Transverse colon (tissue), 4 donors: ENCODE results near the gene CALR. TPM values are rescaled to one million over a fixed set of nuclear protein-coding genes. Genes with fewer than 3 reads are reported as not detected.

Experiments
- DNase-seq: peaks from one replicate; pipeline ENCODE4 v3.0.0-alpha.2; 2019
- H3K27ac ChIP-seq, 4 donors: fragments of 200-600 bp; sonication (generic); 2 replicates each; pipeline ENCODE4 v1.5.1; 2016 to 2018; ENCODE audit warnings: inconsistent platforms in 4 of 4
- H3K27me3 ChIP-seq: fragments of 200-600 bp; sonication (generic); 2 replicates; pipeline ENCODE4 v1.5.1; 2017; ENCODE audit warnings: inconsistent platforms
- H3K36me3 ChIP-seq, 4 donors: fragments of 200-600 bp; sonication (generic); 2 replicates each; pipeline ENCODE4 v1.5.1; 2017 to 2019; ENCODE audit warnings: inconsistent platforms in 4 of 4
- H3K4me1 ChIP-seq, 4 donors: fragments of 200-600 bp; sonication (generic); 2 replicates each; pipeline ENCODE4 v1.5.1; 2017 to 2020; ENCODE audit warnings: inconsistent platforms in 4 of 4
- H3K4me3 ChIP-seq, 4 donors: fragments of 200-600 bp; sonication (generic); 1 replicate in 1 of 4; 2 replicates in 3 of 4; pipeline versions ENCODE4 v1.5.1 to v1.6.1; 2017 to 2019; ENCODE audit warnings: inconsistent platforms in 4 of 4
- H3K9me3 ChIP-seq, 2 donors: fragments of 200-600 bp; sonication (generic); 2 replicates each; pipeline ENCODE4 v1.5.1; 2017 to 2019; ENCODE audit warnings: inconsistent platforms in 2 of 2
- EP300 ChIP-seq: sonication (generic); formaldehyde crosslinking; IDR thresholded peaks from one replicate; pipeline ENCODE4 v1.6.1; 2017; ENCODE audit warnings: antibody characterized with exemption, low read depth
- POLR2A ChIP-seq: fragments of 450-650 bp; IDR thresholded peaks from one replicate; pipeline ENCODE4 v1.6.1; 2016; ENCODE audit warnings: antibody characterized with exemption, mild to moderate bottlenecking, moderate library complexity
- POLR2AphosphoS5 ChIP-seq, 3 donors: sonication (generic); formaldehyde crosslinking; IDR thresholded peaks; one replicate each; pipeline ENCODE4 v1.6.1; 2016; ENCODE audit warnings: antibody characterized with exemption in 3 of 3
- WGBS, 2 donors: methylation state at CpG; one replicate each; pipeline ENCODE4 v1.1.5; 2018; ENCODE audit warnings: low coverage in 1 of 2; 5-methylcytosine and 5-hydroxymethylcytosine counted together
- in situ Hi-C, 4 donors: fragments of 200-750 bp; cut with MboI; loops; one replicate each; pipeline versions ENCODE4 v1.15.0 to v1.15.1; 2017; ENCODE audit warnings: low sequenced_read_pairs in 3 of 4, low pct_ligation_motif_present in 1 of 4, low pct_unique_long_range_greater_than_20kb in 1 of 4
- intact Hi-C: fragments of 100-400 bp; cut with DNase I; formaldehyde crosslinking; loops from one replicate; pipeline ENCODE4 v1.15.1; 2023; ENCODE audit warnings: low total_unique reads
- total RNA-seq, 4 donors: library from RNA; depleted of rRNA; stranded (reverse); fragments of >200 nt; gene quantifications; one replicate each; pipeline ENCODE4 v1.1.0, GENCODE V29; 2016
- TF ChIP-seq, protein P1 (sequence below), 5 experiments: fragments of 200-600 bp in 3 of 5; fragments of 450-650 bp in 2 of 5; sonication (generic) in 3 of 5; IDR thresholded peaks; 1 replicate in 2 of 5; 2 replicates in 3 of 5; pipeline ENCODE4 v1.5.1; 2016 to 2017; ENCODE audit warnings: antibody characterized with exemption in 5 of 5, inconsistent platforms in 3 of 5, mild to moderate bottlenecking in 2 of 5, moderate library complexity in 1 of 5

The CALR gene
- total RNA-seq, 4 donors from 2014 or later, result 181 to 444 (median 317) TPM

DNA sequence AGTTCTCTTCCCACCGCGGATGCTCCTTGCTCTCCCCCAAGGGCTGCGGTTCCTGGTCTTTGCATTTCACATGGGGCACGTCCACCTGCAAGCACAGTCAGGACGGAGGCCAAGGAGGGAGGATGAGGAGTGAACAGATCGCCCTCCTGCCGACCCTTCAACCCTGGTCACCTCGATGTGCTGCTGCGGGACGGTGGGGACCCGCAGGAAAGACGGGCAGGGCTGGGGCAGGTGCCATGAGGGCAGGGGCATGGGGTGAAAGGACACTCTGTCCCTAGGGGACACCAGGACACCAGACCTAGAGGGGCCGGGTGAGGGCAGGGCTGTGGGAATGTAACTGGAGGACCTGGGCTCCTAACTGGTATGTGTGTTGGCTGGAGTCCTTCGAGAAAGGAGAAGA is 20.2 kb upstream of the CALR start:
- in situ Hi-C loops, result no loop called here
- 94% methylated on average over 14 of the region's 14 CpGs; no CpG with 5 or more reads in 1 of the 2 donors for WGBS, 2 donors
- Histone ChIP-seq H3K36me3 (peaks cover 0 to 11% (median 6%) of the 10 kb centered on the region in 4 donors), H3K4me1 (peaks cover 10 to 19% (median 13%) of the 10 kb centered on the region in 4 donors), H3K27ac (no peak overlapping the region), H3K9me3 (no peaks in the 10 kb centered on the region), H3K4me3 (no peak overlapping the region), H3K27me3 (no peaks in the 10 kb centered on the region)
- TF ChIP-seq EP300 (no peak), POLR2AphosphoS5 (IDR thresholded peaks at IDR 0.05) (no peak)
- intact Hi-C loops, result no loop called here
- DNase-seq, result no peak

DNA sequence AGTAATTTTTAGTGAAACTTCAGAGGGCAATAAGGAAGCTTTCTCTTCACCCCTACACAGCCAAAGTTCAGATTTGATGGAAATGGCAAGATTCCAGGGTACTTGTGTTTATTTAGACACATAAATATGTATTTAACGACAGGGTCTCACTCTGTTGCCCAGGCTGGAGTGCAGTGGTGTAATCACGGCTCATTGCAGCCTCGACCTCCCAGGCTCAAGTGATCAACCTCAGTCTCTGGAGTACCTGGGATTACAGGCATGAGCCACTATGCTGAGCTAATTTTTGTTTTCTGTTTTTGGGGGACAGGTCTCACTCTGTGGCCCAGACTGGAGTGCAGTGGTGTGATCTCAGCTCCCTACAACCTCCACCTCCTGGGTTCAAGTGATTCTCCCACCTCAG is 17.4 kb upstream of the CALR start:
- H3K9me3 ChIP-seq, result no peaks in the 10 kb centered on the region
- in situ Hi-C loops, result no loop called here
- TF ChIP-seq, protein P1, sequence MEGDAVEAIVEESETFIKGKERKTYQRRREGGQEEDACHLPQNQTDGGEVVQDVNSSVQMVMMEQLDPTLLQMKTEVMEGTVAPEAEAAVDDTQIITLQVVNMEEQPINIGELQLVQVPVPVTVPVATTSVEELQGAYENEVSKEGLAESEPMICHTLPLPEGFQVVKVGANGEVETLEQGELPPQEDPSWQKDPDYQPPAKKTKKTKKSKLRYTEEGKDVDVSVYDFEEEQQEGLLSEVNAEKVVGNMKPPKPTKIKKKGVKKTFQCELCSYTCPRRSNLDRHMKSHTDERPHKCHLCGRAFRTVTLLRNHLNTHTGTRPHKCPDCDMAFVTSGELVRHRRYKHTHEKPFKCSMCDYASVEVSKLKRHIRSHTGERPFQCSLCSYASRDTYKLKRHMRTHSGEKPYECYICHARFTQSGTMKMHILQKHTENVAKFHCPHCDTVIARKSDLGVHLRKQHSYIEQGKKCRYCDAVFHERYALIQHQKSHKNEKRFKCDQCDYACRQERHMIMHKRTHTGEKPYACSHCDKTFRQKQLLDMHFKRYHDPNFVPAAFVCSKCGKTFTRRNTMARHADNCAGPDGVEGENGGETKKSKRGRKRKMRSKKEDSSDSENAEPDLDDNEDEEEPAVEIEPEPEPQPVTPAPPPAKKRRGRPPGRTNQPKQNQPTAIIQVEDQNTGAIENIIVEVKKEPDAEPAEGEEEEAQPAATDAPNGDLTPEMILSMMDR (IDR thresholded peaks at IDR 0.05), result no peak
- TF ChIP-seq EP300 (no peak), POLR2AphosphoS5 (IDR thresholded peaks at IDR 0.05) (no peak), POLR2A (no peak)
- intact Hi-C loops, result no loop called here
- H3K4me1 ChIP-seq, result peaks cover 0 to 8% (median 7%) of the 10 kb centered on the region in 4 donors
- DNase-seq, result no peak
- H3K4me3 ChIP-seq, result no peak overlapping the region
- peak overlapping the region in 1 of 4 donors; percentile 6 for H3K27ac ChIP-seq
- H3K36me3 ChIP-seq, result peaks cover 0 to 33% (median 18%) of the 10 kb centered on the region in 4 donors
- WGBS, 2 donors, result 25% methylated on average over 3 of the region's 3 CpGs; no CpG with 5 or more reads in 1 of the 2 donors
- H3K27me3 ChIP-seq, result no peaks in the 10 kb centered on the region

DNA sequence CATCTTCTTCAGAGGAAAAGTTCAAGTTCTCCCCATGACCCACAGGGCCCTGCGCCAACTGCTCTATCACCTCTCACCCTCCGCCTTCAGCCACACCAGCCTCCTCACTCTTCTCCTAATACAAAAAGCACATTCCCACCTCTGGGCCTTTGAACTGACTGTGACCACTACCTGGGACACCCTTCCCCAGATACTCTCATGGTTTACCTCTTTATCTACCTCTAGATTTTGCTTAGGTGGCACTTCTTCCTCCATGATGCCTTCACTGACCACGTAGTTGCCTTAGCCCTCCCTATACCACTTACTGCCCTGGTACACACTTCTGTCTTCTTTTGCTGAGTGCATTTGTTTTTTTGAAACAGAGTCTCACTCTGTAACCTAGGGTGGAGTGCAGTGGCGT is 15.4 kb upstream of the CALR start:
- intact Hi-C loops (no loop called here), in situ Hi-C loops (no loop called here)
- TF ChIP-seq POLR2A, result no peak
- no peak for TF ChIP-seq EP300
- TF ChIP-seq, protein P1 (IDR thresholded peaks at IDR 0.05), result no peak
- Histone ChIP-seq H3K4me3 (no peak overlapping the region), H3K4me1 (peaks cover 0 to 8% (median 7%) of the 10 kb centered on the region in 4 donors), H3K27ac (no peak overlapping the region), H3K9me3 (no peaks in the 10 kb centered on the region), H3K27me3 (no peaks in the 10 kb centered on the region), H3K36me3 (peaks cover 0 to 47% (median 23%) of the 10 kb centered on the region in 4 donors)
- DNase-seq, result no peak
- 96% methylated on average over 3 to 4 of the region's 4 CpGs for WGBS, 2 donors

DNA sequence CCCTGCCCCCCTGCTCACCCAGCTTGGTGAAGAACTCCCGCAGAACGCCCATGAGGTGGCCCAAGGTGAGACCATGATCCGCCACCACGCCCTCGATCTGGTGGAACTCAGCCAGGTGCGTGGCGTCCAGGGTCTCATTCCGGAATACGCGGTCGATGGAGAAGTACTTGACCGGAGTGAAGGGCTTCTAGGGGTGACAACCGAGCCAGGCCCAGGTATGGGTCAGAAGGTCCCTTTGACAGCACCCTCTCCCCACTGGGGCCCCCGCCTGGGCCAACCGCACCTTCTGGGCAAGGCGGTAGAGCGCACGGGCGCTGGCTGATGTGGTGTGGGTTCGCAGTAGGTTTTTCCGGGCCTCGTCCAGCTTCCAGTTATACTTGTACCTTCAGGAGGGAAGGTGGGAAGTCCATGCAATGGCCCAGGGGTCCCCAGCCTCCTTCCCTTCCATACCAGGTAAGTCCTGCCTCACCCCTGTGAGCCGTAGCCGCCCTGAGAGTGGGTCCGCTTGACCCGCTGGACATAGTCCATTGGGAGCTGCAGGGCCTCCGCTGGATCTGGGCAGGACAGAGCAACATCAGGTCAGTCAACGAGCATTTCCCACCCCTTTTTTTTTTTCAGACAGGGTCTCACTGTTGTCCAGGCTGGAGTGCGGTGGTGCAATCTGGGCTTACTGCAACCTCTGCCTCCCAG is 13.6 kb upstream of the CALR start:
- DNase-seq, result no peak
- intact Hi-C loops, result no loop called here
- Histone ChIP-seq H3K36me3 (peaks cover 0 to 63% (median 26%) of the 10 kb centered on the region in 4 donors), H3K27ac (no peak overlapping the region), H3K4me1 (peaks cover 0 to 3% (median 0%) of the 10 kb centered on the region in 4 donors), H3K27me3 (no peaks in the 10 kb centered on the region), H3K4me3 (no peak overlapping the region), H3K9me3 (no peaks in the 10 kb centered on the region)
- TF ChIP-seq POLR2A (no peak), POLR2AphosphoS5 (IDR thresholded peaks at IDR 0.05) (no peak)
- in situ Hi-C loops, result no loop called here
- 96 to 100% methylated on average over 1 to 29 of the region's 29 CpGs for WGBS, 2 donors

DNA sequence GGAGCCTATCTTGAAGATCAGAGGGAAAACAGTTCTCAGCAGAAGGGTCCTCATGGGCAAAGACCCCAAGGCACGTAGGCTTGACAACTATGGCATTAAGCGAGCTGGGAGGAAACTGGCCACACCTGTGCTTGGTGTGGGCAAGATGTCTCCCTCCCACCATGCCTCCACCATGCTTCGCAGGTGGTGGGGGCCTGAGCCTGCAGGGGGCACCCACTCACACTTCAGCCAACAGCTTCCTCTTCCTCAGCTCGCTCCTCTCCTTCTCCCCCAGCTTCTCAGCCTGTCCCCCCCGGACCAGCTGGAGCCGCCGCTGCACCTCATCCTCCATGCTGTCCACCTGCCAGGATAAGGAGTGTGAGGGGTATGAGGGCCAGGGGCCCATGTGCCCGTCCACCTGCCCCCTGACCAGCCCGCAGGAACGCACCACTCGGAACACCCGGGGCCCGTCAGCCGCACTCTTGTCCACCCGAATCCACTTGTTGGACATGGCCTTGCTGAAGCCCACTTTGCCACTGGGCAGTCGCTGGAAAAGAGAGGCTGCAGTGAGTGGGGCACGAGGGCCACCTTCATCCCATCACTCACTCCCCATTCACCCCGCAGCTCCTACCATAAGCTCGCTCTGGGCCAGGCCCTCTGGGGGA is 8.3 kb upstream of the CALR start:
- in situ Hi-C loops (no loop called here), intact Hi-C loops (no loop called here)
- Histone ChIP-seq H3K4me3 (no peak overlapping the region), H3K27me3 (no peaks in the 10 kb centered on the region), H3K27ac (no peak overlapping the region), H3K4me1 (peaks cover 6 to 19% (median 12%) of the 10 kb centered on the region in 4 donors), H3K36me3 (peaks cover 0 to 43% (median 11%) of the 10 kb centered on the region in 4 donors), H3K9me3 (no peaks in the 10 kb centered on the region)
- TF ChIP-seq POLR2AphosphoS5 (IDR thresholded peaks at IDR 0.05), result no peak
- no peak for TF ChIP-seq POLR2A
- no peak for TF ChIP-seq EP300
- TF ChIP-seq, protein P1 (IDR thresholded peaks at IDR 0.05), result no peak
- WGBS, 2 donors, result 93% methylated on average over 19 of the region's 19 CpGs; no CpG with 5 or more reads in 1 of the 2 donors
- DNase-seq, result no peak
